ENCODE results near the gene KIF3A. TPM values are rescaled to one million over a fixed set of nuclear protein-coding genes. Genes with fewer than 3 reads are reported as not detected.
A peak's percentile ranks its signal among the peaks of the same experiment; 100 is the strongest.

KIF3A gene
- total RNA-seq, 2 donors from 2014 or later, result 3.9 to 6.1 TPM

DNA sequence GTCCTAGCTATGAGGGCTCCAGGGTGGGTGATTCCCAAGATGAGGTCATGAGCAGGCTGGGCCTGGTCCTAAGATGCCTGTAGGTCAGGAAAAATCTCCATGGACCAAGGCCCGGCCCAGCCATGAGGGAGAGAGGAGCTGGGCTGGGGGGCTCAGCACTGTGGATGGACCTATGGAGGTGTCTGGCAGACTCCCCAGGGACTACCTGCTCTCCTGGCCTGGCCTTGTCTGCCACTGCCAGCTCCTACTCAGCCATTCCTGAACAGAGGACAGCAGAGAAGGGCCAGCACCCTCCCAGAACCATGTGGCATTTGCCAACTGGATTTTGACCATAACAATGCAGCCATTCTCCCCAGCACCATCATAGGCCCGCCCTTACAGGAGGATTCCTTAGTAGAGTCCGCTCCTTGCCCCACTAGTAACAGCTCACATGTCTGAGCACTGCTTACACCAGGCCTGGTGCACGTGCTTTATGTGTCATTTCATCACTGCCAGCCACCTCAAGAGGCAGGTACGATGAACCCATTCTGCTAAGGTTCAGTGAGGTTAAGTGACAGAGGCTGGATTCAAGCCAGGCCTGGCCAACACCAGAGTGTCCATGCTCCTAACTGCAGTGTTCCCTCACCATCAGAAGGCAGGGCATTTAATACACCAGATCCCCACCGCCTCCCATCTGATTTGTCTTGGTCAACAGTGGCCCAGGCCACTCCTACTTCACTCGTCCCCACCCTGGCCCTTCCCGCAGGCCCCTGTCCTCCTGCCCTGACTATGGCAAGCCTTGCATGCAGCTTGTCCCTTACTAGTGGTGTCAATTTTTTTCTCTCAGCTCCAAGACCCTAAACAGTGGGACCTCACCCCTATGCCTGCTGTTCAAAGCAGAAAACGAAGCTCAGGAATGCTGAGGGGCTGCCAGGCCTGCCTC is 78.7 kb downstream of the KIF3A start:
- intact Hi-C loops (cut with DNase I, micrococcal nuclease), result no loop called here
- ATAC-seq (no peak), DNase-seq (no peak)

- DNase-seq, result no peak
- ATAC-seq, result no peak
- intact Hi-C loops (cut with DNase I, micrococcal nuclease), result no loop called here
Measured at GRCh38 chr5:132657676-132658380, 79.5 kb downstream of the KIF3A start, which contains the start of gene IL13. IL13 (plus strand) TSS chr5:132658173; CDS start chr5:132658187, 14 bp downstream.

DNA sequence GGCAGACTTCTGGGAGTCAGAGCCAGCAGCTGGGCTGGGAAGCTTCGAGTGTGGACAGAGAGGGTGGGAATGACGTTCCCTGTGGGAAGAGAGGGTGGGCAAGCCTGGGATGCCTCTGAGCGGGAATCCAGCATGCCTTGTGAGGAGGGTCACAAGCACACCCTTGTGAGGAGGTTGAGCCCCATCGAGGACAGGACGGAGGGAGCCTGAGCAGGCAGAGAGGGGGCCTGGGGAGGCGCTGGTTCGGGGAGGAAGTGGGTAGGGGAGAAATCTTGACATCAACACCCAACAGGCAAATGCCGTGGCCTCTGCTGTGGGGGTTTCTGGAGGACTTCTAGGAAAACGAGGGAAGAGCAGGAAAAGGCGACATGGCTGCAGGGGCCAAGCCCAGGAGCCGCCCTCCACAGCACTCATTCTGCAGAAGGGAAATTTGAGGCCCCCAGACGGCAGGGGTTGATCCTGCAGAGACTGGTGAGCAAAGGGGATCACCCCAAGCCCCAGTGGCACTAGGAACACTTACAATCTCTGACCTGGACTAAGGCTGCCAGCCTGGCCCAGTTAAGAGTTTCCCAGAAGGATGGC is 80.5 kb downstream of the KIF3A start:
- intact Hi-C loops (cut with DNase I, micrococcal nuclease), result no loop called here
- ATAC-seq, result no peak
- no peak for DNase-seq

GRCh38 chr5:132655821-132656773 is 81.2 kb downstream of the KIF3A start:
- DNase-seq (no peak), ATAC-seq (no peak)
- intact Hi-C loops (cut with DNase I, micrococcal nuclease), result no loop called here

DNA sequence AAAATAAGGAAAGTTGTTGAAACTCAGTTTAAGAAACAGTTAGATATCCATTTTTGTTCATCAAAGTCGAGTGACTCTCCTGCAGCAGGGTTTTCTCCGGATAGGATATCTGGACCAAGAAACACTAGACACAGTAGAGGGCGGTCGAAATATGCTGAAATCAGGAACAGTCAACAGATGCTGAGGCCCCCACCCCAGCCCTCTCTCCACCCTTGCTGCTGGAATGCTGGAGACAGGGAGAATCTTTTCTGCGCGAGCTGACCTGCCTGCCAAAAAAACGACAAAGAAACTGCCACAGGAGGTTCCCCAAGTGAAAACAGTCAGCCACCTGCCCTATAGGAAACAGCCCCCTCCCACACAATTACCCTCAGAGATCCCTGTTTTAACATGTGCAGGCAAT is 83.6 kb downstream of the KIF3A start:
- ATAC-seq (no peak), DNase-seq (no peak)
- intact Hi-C loops (cut with DNase I, micrococcal nuclease), result no loop called here

- ATAC-seq (no peak), DNase-seq (no peak)
- intact Hi-C loops (cut with DNase I, micrococcal nuclease), result no loop called here
Measured at GRCh38 chr5:132651838-132652469, 85.4 kb downstream of the KIF3A start.

DNA sequence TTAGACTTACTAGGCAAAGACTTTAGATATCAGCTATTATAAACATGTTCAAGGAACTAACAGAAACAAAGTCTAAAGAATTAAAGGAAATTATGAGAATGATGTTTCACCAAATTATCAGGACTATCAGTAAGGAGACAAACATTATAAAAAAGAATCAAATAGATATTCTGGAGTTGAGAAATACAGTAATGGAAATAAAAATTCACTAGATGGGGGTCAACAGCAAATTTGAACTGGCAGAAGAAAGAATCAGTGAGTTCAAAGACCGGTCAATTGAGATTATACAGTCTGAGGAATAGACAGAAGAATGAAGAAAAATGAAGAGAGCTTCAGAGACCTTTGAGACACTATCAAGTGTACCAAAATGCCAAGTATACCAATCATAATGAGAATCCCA is 89.0 kb downstream of the KIF3A start:
- ATAC-seq, result no peak
- DNase-seq, result no peak
- intact Hi-C loops (cut with DNase I, micrococcal nuclease), result no loop called here

DNA sequence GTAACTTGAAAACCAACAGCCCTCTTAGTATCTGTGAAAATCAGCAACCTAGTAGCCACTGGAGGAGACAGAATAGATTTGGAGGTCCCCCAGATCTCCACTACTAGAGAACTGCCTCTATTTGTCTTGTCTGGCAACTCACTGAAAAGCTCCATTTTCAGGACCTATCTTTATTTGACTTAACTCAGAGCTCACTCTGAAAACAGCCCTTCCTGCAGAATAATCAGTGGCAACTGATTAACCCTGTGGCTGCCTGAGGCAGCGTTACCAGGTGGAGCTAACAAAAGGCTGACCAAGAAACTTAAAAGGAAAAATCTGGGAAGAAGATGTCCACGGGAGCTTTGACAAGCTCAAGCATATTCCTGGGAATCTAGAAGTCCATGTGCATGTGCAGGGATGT is 89.9 kb downstream of the KIF3A start:
- ATAC-seq (no peak), DNase-seq (no peak)
- intact Hi-C loops (cut with DNase I, micrococcal nuclease), result no loop called here

GRCh38 chr5:132646583-132647266 is 90.6 kb downstream of the KIF3A start:
- peak; percentile 11 for ATAC-seq
- intact Hi-C loops (cut with DNase I, micrococcal nuclease), result no loop called here
- no peak for DNase-seq

DNA sequence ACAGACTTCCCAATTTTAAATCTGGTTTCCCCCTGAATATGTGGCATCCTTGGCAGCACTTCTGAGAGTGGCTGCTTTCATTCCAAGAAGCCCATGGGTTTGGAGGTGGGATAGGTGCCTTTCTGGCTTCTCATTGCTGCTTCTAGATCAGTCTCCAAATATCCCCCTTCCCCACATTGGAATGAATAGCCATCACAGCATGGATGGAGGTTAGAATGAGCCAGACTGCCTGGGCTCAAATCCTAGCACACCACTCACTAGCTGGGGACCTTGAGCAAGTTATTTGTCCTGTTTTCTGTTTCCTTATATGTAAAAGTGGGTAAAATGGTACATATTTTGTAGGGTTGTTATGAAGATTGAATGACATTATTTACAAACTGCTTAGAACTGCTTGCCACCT is 93.2 kb downstream of the KIF3A start:
- intact Hi-C loops (cut with DNase I, micrococcal nuclease), result no loop called here
- no peak for DNase-seq
- ATAC-seq, result no peak

Other genes starting within 250 kb of the KIF3A start
- 100 to 1,000 TPM in 1 of 2 donors, 10 to 100 TPM in 1; 97.7 to 126 TPM for gene IRF1, start 246.8 kb downstream of the KIF3A start, total RNA-seq
- gene IL5, start 194.0 kb downstream of the KIF3A start, total RNA-seq, result not detected
- 10 to 100 TPM; 35.9 to 36.3 TPM for gene RAD50, start 180.6 kb downstream of the KIF3A start, total RNA-seq
- not detected for gene IL13, start 79.4 kb downstream of the KIF3A start, total RNA-seq
- gene IL4, start 63.6 kb downstream of the KIF3A start, total RNA-seq, result not detected
- gene CCNI2, start 9.9 kb upstream of the KIF3A start, total RNA-seq, result 10 to 100 TPM; 11.4 to 13.4 TPM
- 10 to 100 TPM; 58.7 to 59.6 TPM for gene SEPTIN8, start 39.7 kb upstream of the KIF3A start, total RNA-seq
- 10 to 100 TPM; 36.0 to 38.8 TPM for gene SOWAHA, start 75.8 kb upstream of the KIF3A start, total RNA-seq
- 10 to 100 TPM; 49.4 to 53.4 TPM for gene SHROOM1, start 93.1 kb upstream of the KIF3A start, total RNA-seq
- gene GDF9, start 128.9 kb upstream of the KIF3A start, total RNA-seq, result under 1 TPM; 0.09 to 0.50 TPM
- gene UQCRQ, start 129.1 kb upstream of the KIF3A start, total RNA-seq, result 100 to 1,000 TPM; 769 to 906 TPM
- 10 to 100 TPM in 1 of 2 donors, 1 to 10 TPM in 1; 2.9 to 10.7 TPM for gene LEAP2, start 136.1 kb upstream of the KIF3A start, total RNA-seq
- gene AFF4, start 226.1 kb upstream of the KIF3A start, total RNA-seq, result 10 to 100 TPM; 65.2 to 74.7 TPM

Data from left colon (tissue), 2 donors.